HG03139 (cell line): ENCODE results near the gene CACNA1A.

Source experiments
- ATAC-seq: cut with Tn5 transposase; IDR thresholded peaks from one replicate; pipeline ENCODE4 v1.9.1; 2021; ENCODE audit not compliant: unreplicated experiment

Gene CACNA1A

GRCh38 chr19:13493516-13494310 lies 12.6 kb downstream of the CACNA1A start:
- no peak for ATAC-seq

GRCh38 chr19:13492128-13492527 lies 14.2 kb downstream of the CACNA1A start:
- no peak for ATAC-seq

GRCh38 chr19:13487985-13488384 lies 18.3 kb downstream of the CACNA1A start:
- ATAC-seq: no peak

- ATAC-seq: no peak
These were observed 22.1 kb downstream of the CACNA1A start for GRCh38 chr19:13484166-13484565.

GRCh38 chr19:13483215-13483614 lies 23.1 kb downstream of the CACNA1A start:
- ATAC-seq: no peak

- no peak for ATAC-seq
These were observed 27.7 kb downstream of the CACNA1A start for GRCh38 chr19:13478576-13478975.

GRCh38 chr19:13476071-13476470 lies 30.2 kb downstream of the CACNA1A start:
- no peak for ATAC-seq

- ATAC-seq: no peak
These were observed 31.2 kb downstream of the CACNA1A start for GRCh38 chr19:13475044-13475443.

- no peak for ATAC-seq
These were observed 39.6 kb downstream of the CACNA1A start for GRCh38 chr19:13466697-13467096.

- no peak for ATAC-seq
These were observed 43.0 kb downstream of the CACNA1A start for GRCh38 chr19:13463296-13463695.

GRCh38 chr19:13461536-13461935 lies 44.7 kb downstream of the CACNA1A start:
- ATAC-seq: no peak

- ATAC-seq: no peak
These were observed 46.2 kb downstream of the CACNA1A start for GRCh38 chr19:13460045-13460444.

- no peak for ATAC-seq
These were observed 46.9 kb downstream of the CACNA1A start for GRCh38 chr19:13459351-13459750.

- ATAC-seq: no peak
These were observed 54.8 kb downstream of the CACNA1A start for GRCh38 chr19:13451434-13451995.

GRCh38 chr19:13447978-13448377 lies 58.3 kb downstream of the CACNA1A start:
- no peak for ATAC-seq

GRCh38 chr19:13441810-13442512 lies 64.3 kb downstream of the CACNA1A start:
- ATAC-seq: no peak

GRCh38 chr19:13437919-13438618 lies 68.2 kb downstream of the CACNA1A start:
- no peak for ATAC-seq

GRCh38 chr19:13436352-13436751 lies 69.9 kb downstream of the CACNA1A start:
- ATAC-seq: no peak

GRCh38 chr19:13430790-13431582 lies 75.3 kb downstream of the CACNA1A start:
- ATAC-seq: no peak

GRCh38 chr19:13429563-13429962 lies 76.7 kb downstream of the CACNA1A start:
- ATAC-seq: no peak

GRCh38 chr19:13428352-13428751 lies 77.9 kb downstream of the CACNA1A start:
- no peak for ATAC-seq
